ENCODE measurements around the gene ANKHD1. TPM values are rescaled to one million over a fixed set of nuclear protein-coding genes. Genes with fewer than 3 reads are reported as not detected.

The ANKHD1 gene
- total and polyA plus RNA-seq, 2 donors from 2014 or later: 26.4 to 130 TPM

- Histone ChIP-seq H3K9me3 (ENCODE audit: control insufficient read depth in 2 of 3, insufficient read depth in 1 of 3, low read length in 3 of 3) (no peaks in the 10 kb centered on the region), H3K36me3 (ENCODE audit: control insufficient read depth in 2 of 3, insufficient read depth in 3 of 3, low read length in 3 of 3) (peaks cover 11 to 41% (median 32%) of the 10 kb centered on the region in 3 donors)
- intact Hi-C loops (cut with DNase I): loop anchor here (10.0 kb wide), 1 partner anchor 102 kb away; the partner anchor contains the start of genes IK and NDUFA2
Observed at GRCh38 chr5:140542972-140543371, 141.3 kb downstream of the ANKHD1 start.

DNA sequence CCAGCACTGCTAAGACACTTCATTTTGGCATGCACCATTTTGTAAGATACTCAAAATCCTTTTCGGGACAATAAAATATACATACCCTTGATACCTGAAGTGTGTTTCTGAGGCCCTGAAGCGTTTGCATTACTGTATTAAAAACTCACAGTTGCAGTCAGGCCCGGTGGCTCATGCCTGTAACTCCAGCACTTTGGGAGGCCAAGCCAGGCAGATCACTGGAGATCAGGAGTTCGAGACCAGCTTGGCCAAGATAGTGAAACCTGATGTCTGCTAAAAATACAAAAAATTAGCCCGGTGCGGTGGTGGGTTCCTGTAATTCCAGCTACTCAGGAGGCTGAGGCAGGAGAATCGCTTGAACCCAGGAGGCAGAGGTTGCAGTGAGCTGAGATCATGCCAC is 143.4 kb downstream of the ANKHD1 start:
- H3K36me3 ChIP-seq (ENCODE audit: control insufficient read depth in 2 of 3, insufficient read depth in 3 of 3, low read length in 3 of 3): peaks cover 4 to 31% (median 23%) of the 10 kb centered on the region in 3 donors
- TF ChIP-seq, protein P1, sequence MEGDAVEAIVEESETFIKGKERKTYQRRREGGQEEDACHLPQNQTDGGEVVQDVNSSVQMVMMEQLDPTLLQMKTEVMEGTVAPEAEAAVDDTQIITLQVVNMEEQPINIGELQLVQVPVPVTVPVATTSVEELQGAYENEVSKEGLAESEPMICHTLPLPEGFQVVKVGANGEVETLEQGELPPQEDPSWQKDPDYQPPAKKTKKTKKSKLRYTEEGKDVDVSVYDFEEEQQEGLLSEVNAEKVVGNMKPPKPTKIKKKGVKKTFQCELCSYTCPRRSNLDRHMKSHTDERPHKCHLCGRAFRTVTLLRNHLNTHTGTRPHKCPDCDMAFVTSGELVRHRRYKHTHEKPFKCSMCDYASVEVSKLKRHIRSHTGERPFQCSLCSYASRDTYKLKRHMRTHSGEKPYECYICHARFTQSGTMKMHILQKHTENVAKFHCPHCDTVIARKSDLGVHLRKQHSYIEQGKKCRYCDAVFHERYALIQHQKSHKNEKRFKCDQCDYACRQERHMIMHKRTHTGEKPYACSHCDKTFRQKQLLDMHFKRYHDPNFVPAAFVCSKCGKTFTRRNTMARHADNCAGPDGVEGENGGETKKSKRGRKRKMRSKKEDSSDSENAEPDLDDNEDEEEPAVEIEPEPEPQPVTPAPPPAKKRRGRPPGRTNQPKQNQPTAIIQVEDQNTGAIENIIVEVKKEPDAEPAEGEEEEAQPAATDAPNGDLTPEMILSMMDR (IDR thresholded peaks at IDR 0.05; ENCODE audit: borderline replicate concordance, extremely low read depth, insufficient read depth): no peak
- no peak for FAIRE-seq

More at GRCh38 chr5:140542972-140543371, 141.3 kb downstream of the ANKHD1 start:
- TF ChIP-seq, protein P1 (IDR thresholded peaks at IDR 0.05; ENCODE audit: borderline replicate concordance, extremely low read depth, insufficient read depth): no peak
- no peak for DNase-seq
- H3K9ac ChIP-seq (ENCODE audit: low read length in 3 of 3): no peak overlapping the region
- no peaks in the 10 kb centered on the region for H3K27me3 ChIP-seq (ENCODE audit: control insufficient read depth, insufficient read depth, low read length)
- peaks cover 0 to 11% (median 10%) of the 10 kb centered on the region in 3 donors for H3K4me1 ChIP-seq (ENCODE audit: control insufficient read depth in 2 of 3, insufficient read depth in 2 of 3, low read depth in 1 of 3, low read length in 3 of 3)
- H3K27ac ChIP-seq (ENCODE audit: low read depth in 2 of 2, low read length in 2 of 2): peak overlapping the region in 1 of 2 donors; percentile 59
- FAIRE-seq: no peak
- H3K4me3 ChIP-seq (ENCODE audit: low read length in 3 of 3): no peak overlapping the region

GRCh38 chr5:140545606-140546005 is 144.0 kb downstream of the ANKHD1 start:
- H3K27ac ChIP-seq (ENCODE audit: low read depth in 2 of 2, low read length in 2 of 2): no peak overlapping the region
- intact Hi-C loops (cut with DNase I): loop anchor here (10.0 kb wide), 1 partner anchor 99 kb away; the partner anchor contains the start of genes IK and NDUFA2
- H3K4me1 ChIP-seq (ENCODE audit: control insufficient read depth in 2 of 3, insufficient read depth in 2 of 3, low read depth in 1 of 3, low read length in 3 of 3): peaks cover 0 to 35% (median 32%) of the 10 kb centered on the region in 3 donors
- no peak for DNase-seq
- TF ChIP-seq, protein P1 (IDR thresholded peaks at IDR 0.05; ENCODE audit: borderline replicate concordance, extremely low read depth, insufficient read depth): no peak
- H3K36me3 ChIP-seq (ENCODE audit: control insufficient read depth in 2 of 3, insufficient read depth in 3 of 3, low read length in 3 of 3): peaks cover under 1 to 35% (median 23%) of the 10 kb centered on the region in 3 donors
- H3K27me3 ChIP-seq (ENCODE audit: control insufficient read depth, insufficient read depth, low read length): no peaks in the 10 kb centered on the region
- H3K9ac ChIP-seq (ENCODE audit: low read length in 3 of 3): no peak overlapping the region
- no peak for FAIRE-seq
- H3K9me3 ChIP-seq (ENCODE audit: control insufficient read depth in 2 of 3, insufficient read depth in 1 of 3, low read length in 3 of 3): no peaks in the 10 kb centered on the region
- no peak overlapping the region for H3K4me3 ChIP-seq (ENCODE audit: low read length in 3 of 3)

More for the DNA sequence above, 143.4 kb downstream of the ANKHD1 start:
- intact Hi-C loops (cut with DNase I): loop anchor here (10.0 kb wide), 1 partner anchor 100 kb away; the partner anchor contains the start of genes IK and NDUFA2
- no peak for DNase-seq
- no peak overlapping the region for H3K4me3 ChIP-seq (ENCODE audit: low read length in 3 of 3)
- no peaks in the 10 kb centered on the region for H3K9me3 ChIP-seq (ENCODE audit: control insufficient read depth in 2 of 3, insufficient read depth in 1 of 3, low read length in 3 of 3)
- H3K9ac ChIP-seq (ENCODE audit: low read length in 3 of 3): no peak overlapping the region
- no peaks in the 10 kb centered on the region for H3K27me3 ChIP-seq (ENCODE audit: control insufficient read depth, insufficient read depth, low read length)
- H3K4me1 ChIP-seq (ENCODE audit: control insufficient read depth in 2 of 3, insufficient read depth in 2 of 3, low read depth in 1 of 3, low read length in 3 of 3): peaks cover 0 to 31% (median 30%) of the 10 kb centered on the region in 3 donors
- no peak overlapping the region for H3K27ac ChIP-seq (ENCODE audit: low read depth in 2 of 2, low read length in 2 of 2)
